Erythroblast (primary cell): ENCODE results near the gene STRADB.
"Not testable (repeated sequence)": the region's sequence is repeated elsewhere in the genome, so short reads cannot be mapped to it uniquely, and the experiment has no call there.

Experiments
- DNase-seq, 2 experiments: peaks; one replicate each; lab custom pipeline; 2025; lab: John Stamatoyannopoulos, UW
- GATA1 ChIP-seq: IDR thresholded peaks from 2 replicates; pipeline ENCODE4 v1.6.1; 2011; ENCODE audit warnings: low read depth, mild to moderate bottlenecking, control low read depth, low read length, moderate library complexity
- POLR2A ChIP-seq: IDR thresholded peaks from 2 replicates; pipeline ENCODE4 v1.6.1; 2011; ENCODE audit warnings: mild to moderate bottlenecking, low read length

Gene STRADB

DNA sequence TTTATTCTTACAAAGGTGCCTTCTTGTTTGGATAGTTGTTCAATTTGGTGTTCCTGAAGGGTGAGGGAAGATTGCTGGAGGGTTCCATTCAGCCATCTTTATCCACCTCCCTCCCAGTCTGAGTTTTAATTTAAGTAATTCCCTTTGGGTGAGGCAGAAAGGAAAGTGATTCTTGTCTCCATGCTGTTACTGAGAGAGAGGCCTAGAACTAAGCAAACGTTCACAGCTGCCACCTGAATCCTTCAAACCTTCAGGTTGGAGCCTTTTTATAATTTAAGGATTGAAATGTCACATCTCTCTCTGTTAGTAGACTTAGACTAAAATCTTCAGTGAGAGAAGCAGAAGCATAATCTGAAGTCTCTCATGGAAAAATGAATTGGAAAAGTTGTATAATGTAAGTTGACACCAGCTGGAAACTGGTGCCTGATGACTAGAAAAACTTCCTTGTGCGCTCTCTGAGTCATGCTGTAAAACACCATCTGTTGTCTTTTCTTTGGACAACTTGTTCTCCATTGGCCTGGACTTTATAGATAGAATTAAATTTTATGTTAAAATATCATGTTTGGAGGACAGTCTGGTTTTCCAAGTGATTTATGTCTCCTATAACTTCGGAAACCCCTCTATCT lies 14.6 kb downstream of the STRADB start:
- TF ChIP-seq GATA1 = no peak
- no peak for TF ChIP-seq POLR2A
- no peak for DNase-seq

DNA sequence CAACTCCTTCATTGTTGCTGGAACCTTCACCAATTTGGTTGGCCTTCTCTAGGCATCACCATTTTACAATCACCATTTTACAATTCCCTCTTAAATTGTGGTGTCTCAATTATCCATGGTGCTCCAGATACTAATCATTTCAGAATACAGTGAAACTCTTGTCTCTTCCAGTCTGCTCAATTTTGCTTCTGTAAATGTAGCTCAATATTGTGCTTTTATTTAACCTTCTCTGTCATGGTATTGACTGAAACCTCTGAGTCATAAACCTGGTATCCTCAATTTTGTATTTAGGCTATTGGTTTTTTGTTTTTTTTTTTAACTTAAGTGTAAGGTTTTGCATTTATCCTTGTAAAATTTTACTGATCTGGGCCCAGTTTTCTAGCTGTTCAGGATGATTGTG lies 16.1 kb downstream of the STRADB start:
- DNase-seq = no peak
- no peak for TF ChIP-seq POLR2A
- TF ChIP-seq GATA1 = no peak

- TF ChIP-seq GATA1 (no peak), POLR2A (no peak)
- DNase-seq = peak in 1 of 2 experiments; percentile 25
These were observed 19.5 kb downstream of the STRADB start for GRCh38 chr2:201470821-201471731.

- DNase-seq = peak; percentile 57 to 69
- TF ChIP-seq GATA1 = no peak
- no peak for TF ChIP-seq POLR2A
These were observed 20.3 kb downstream of the STRADB start for GRCh38 chr2:201471732-201472393.

- DNase-seq = no peak
- no peak for TF ChIP-seq GATA1
These were observed 20.9 kb downstream of the STRADB start for GRCh38 chr2:201472411-201472810.

- TF ChIP-seq GATA1 = no peak
- DNase-seq = no peak
These were observed 31.0 kb downstream of the STRADB start for GRCh38 chr2:201482543-201482942.

DNA sequence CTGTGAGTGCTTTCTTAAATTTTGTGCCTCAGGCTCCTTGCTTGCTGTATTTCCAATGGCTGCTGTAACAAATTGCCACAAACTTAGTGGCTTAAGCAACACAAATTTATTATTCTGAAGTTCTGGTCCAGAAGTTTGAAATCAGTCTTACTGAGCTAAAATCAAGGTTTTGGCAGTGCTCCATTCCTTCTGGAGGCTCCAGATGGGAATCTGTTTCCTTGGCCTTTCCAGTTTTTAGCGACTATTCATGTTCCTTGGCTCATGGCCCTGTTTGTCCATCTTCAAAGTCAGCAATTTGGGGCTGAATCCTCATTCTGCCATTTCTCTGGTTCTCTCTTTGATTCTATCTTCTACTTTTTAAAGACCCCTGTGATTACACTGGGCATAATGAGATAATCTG lies 31.8 kb downstream of the STRADB start:
- DNase-seq = no peak
- TF ChIP-seq GATA1 (no peak), POLR2A (no peak)

GRCh38 chr2:201483758-201484157 lies 32.2 kb downstream of the STRADB start:
- DNase-seq = not testable (repeated sequence)

DNA sequence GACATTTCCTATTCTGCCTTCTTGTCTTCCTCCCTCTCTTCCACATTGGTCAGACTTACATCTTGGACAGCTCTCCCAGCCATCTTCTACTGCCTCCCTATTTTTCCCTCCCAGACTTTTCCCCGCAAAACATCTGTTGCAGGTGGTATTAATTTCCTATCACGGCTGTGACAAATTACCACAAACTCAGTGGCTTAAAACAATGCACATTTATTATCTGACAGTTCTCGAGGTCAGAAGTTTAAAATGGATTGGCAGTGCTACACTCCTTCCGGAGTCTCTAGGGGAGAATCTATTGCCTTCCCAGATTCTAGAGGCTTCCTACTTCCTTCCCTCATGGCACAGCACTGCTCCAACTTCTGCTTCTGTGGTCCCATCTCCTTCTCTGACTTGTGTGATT lies 33.3 kb downstream of the STRADB start:
- TF ChIP-seq POLR2A (no peak), GATA1 (no peak)
- no peak for DNase-seq

- TF ChIP-seq GATA1 = no peak
- no peak for TF ChIP-seq POLR2A
- DNase-seq = no peak
These were observed 38.8 kb downstream of the STRADB start for GRCh38 chr2:201490291-201490690.

GRCh38 chr2:201496785-201497184 lies 45.2 kb downstream of the STRADB start:
- no peak for DNase-seq
- TF ChIP-seq GATA1 = no peak
- no peak for TF ChIP-seq POLR2A

- no peak for TF ChIP-seq GATA1
- TF ChIP-seq POLR2A = no peak
- DNase-seq = peak in 1 of 2 experiments; percentile 6
These were observed 49.0 kb downstream of the STRADB start for GRCh38 chr2:201500534-201500933.

DNA sequence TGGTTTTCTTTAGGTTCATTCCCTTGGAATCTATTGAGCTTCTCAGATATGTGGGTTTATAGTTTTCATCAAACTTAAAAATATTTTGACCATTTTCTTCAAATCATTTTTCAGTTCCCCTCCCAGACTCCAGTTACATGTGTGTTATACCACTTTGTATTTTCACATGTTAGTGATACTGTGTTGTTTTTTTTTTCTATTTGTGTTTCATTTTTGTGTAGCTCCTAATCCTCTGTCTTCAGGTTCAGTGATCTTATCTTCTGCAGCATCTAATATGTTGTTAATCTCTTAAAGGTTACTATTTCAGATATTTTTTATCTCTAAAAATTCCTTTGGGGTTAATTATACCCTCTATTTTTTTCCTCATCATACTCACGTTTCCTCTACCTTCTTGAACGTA lies 51.2 kb downstream of the STRADB start:
- no peak for TF ChIP-seq POLR2A
- no peak for TF ChIP-seq GATA1
- no peak for DNase-seq

GRCh38 chr2:201507725-201508124 lies 56.2 kb downstream of the STRADB start:
- DNase-seq = no peak
- TF ChIP-seq POLR2A (no peak), GATA1 (no peak)
